Heart left ventricle (tissue), 13 donors: Measurements from ENCODE around the gene UBE2L3.

Experiments used
- CTCF ChIP-seq, 12 donors: fragments of 200-600 bp; sonication (generic) in 4 of 12; IDR thresholded peaks; one replicate each; pipeline versions ENCODE4 v1.5.0 to v1.8.0; 2018 to 2022; ENCODE audit warnings: antibody characterized with exemption in 12 of 12, mild to moderate bottlenecking in 5 of 12
- POLR2A ChIP-seq, 2 donors: fragments of 450-650 bp; IDR thresholded peaks; one replicate each; pipeline ENCODE4 v1.6.1; 2017; ENCODE audit warnings: antibody characterized with exemption in 2 of 2, mild to moderate bottlenecking in 2 of 2, moderate library complexity in 2 of 2
- donor health status: ischemic (EF 13 %, LVEDD 7.1; RV severe dilation, severe dysfunction).
- donor health status: DM: no; HTN: yes; CAD: no.
- donor health status: DM: no; HTN: no; CAD: no.
- donor health status: ischemic (EF 25% LVEDD 6.9; RV normal size, moderate dysfunction).
- donor health status: ischemic (EF 25% LVEDD 5.7; RV mildly dilated, moderate dysfunction).
- donor health status: ischemic (EF 35%, LVEDD 5.7; RV mildly dilated, moderate dysfunction).
- donor health status: nonischemic (EF 11% LVEDD 7.7; RV severe dilation, severe dysfunction).
- donor health status: DM: yes; HTN: yes; CAD: no.
- donor health status: PGD.
- donor health status: ischemic (EF 29% LVEDD 5.4; RV normal size, mild dysfunction).
- donor health status: nonischemic (EF 23%, LVEDD 6.1; RV moderate dilation, normal function).

GRCh38 chr22:21622919-21623647, 55.6 kb downstream of the UBE2L3 start:
- TF ChIP-seq CTCF (IDR thresholded peaks at IDR 0.05), result no peak
- TF ChIP-seq POLR2A (IDR thresholded peaks at IDR 0.05), result no peak
